HepG2 (cell line): ENCODE results near the gene TAOK3. TPM values are rescaled to one million over a fixed set of nuclear protein-coding genes. Genes with fewer than 3 reads are reported as not detected.

Experiments used
- ATF7 ChIP-seq, 2 experiments: fragments of 450-650 bp in 1 of 2; sonication (generic) in 1 of 2; formaldehyde crosslinking in 1 of 2; IDR thresholded peaks; 2 replicates each; pipeline versions ENCODE4 v1.4.0 to v1.6.1; 2016 to 2020; ENCODE audit warnings: antibody characterized with exemption in 1 of 2, mild to moderate bottlenecking in 1 of 2, missing genetic modification reagents in 1 of 2
- HMGXB4 ChIP-seq, 2 experiments: sonication (generic) in 1 of 2; formaldehyde crosslinking in 1 of 2; IDR thresholded peaks; 2 replicates each; pipeline versions ENCODE4 v1.4.0 to v1.6.1; 2018 to 2020; ENCODE audit warnings: missing genetic modification reagents in 2 of 2, borderline replicate concordance in 1 of 2, low read depth in 1 of 2, mild to moderate bottlenecking in 1 of 2, missing biosample characterization in 1 of 2
- HNF4G ChIP-seq, 2 experiments: sonication (generic) in 1 of 2; formaldehyde crosslinking in 1 of 2; IDR thresholded peaks; 2 replicates each; pipeline versions ENCODE4 v1.4.0 to v1.6.1; 2011 to 2020; ENCODE audit warnings: borderline replicate concordance in 2 of 2, low read depth in 2 of 2, mild to moderate bottlenecking in 2 of 2, low read length in 1 of 2, missing genetic modification reagents in 1 of 2, moderate library complexity in 1 of 2
- HOXA3 ChIP-seq: sonication (generic); formaldehyde crosslinking; IDR thresholded peaks from 2 replicates; pipeline ENCODE4 v1.5.0; 2020; ENCODE audit warnings: missing genetic modification reagents
- ISL2 ChIP-seq: sonication (generic); formaldehyde crosslinking; IDR thresholded peaks from 2 replicates; pipeline ENCODE4 v1.5.0; 2020; ENCODE audit warnings: missing genetic modification reagents
- KLF16 ChIP-seq, 2 experiments: sonication (generic) in 1 of 2; formaldehyde crosslinking in 1 of 2; IDR thresholded peaks; 2 replicates each; pipeline versions ENCODE4 v1.6.1 to v1.8.0; 2016 to 2023; ENCODE audit warnings: missing genetic modification reagents in 2 of 2, missing compliant biosample characterization in 1 of 2
- MAFK ChIP-seq, 2 experiments: IDR thresholded peaks in 1 of 2; conservative IDR thresholded peaks in 1 of 2; 2 replicates each; pipeline ENCODE4 v1.6.1; 2011; ENCODE audit warnings: improper control_type of control experiment in 2 of 2, low read length in 2 of 2
- PHF20 ChIP-seq: sonication (generic); formaldehyde crosslinking; IDR thresholded peaks from 2 replicates; pipeline ENCODE4 v1.5.0; 2020; ENCODE audit warnings: mild to moderate bottlenecking, missing genetic modification reagents
- PREB ChIP-seq: sonication (generic); formaldehyde crosslinking; IDR thresholded peaks from 2 replicates; pipeline ENCODE4 v1.4.0; 2020; ENCODE audit warnings: missing genetic modification reagents
- SNAI1 ChIP-seq: sonication (generic); formaldehyde crosslinking; IDR thresholded peaks from 2 replicates; pipeline ENCODE4 v1.5.0; 2020; ENCODE audit warnings: mild to moderate bottlenecking, missing genetic modification reagents, borderline replicate concordance
- SNRNP70 ChIP-seq: fragments of 200-400 bp; formaldehyde crosslinking; IDR thresholded peaks from 2 replicates; pipeline ENCODE4 v1.6.1; 2017; ENCODE audit warnings: mild to moderate bottlenecking, low read depth, low read length, moderate library complexity
- TAF15 ChIP-seq: fragments of 200-400 bp; formaldehyde crosslinking; IDR thresholded peaks from one replicate; pipeline ENCODE4 v1.6.1; 2018; ENCODE audit warnings: mild to moderate bottlenecking, low read depth, low read length; ENCODE audit not compliant: poor library complexity, severe bottlenecking
- TBX3 ChIP-seq: fragments of 450-650 bp; IDR thresholded peaks from 2 replicates; pipeline ENCODE4 v1.6.1; 2017; ENCODE audit warnings: antibody characterized with exemption, mild to moderate bottlenecking, inconsistent platforms, borderline replicate concordance
- TEAD3 ChIP-seq: optimal IDR thresholded peaks from 2 replicates; pipeline ENCODE3; 2016; ENCODE audit warnings: borderline replicate concordance
- ZBTB3 ChIP-seq: sonication (generic); formaldehyde crosslinking; IDR thresholded peaks from 2 replicates; pipeline ENCODE4 v1.4.0; 2020; ENCODE audit warnings: low read depth, mild to moderate bottlenecking, moderate library complexity, missing genetic modification reagents, borderline replicate concordance
- ZBTB46 ChIP-seq: sonication (generic); formaldehyde crosslinking; IDR thresholded peaks from 2 replicates; pipeline ENCODE4 v1.4.0; 2020; ENCODE audit warnings: mild to moderate bottlenecking, missing genetic modification reagents, borderline replicate concordance
- ZKSCAN5 ChIP-seq: sonication (generic); formaldehyde crosslinking; IDR thresholded peaks from 2 replicates; pipeline ENCODE4 v1.5.1; 2020; ENCODE audit warnings: mild to moderate bottlenecking, missing genetic modification reagents
- ZNF205 ChIP-seq: IDR thresholded peaks from 2 replicates; pipeline ENCODE4 v1.6.1; 2018; ENCODE audit warnings: missing biosample characterization, missing genetic modification reagents
- ZNF367 ChIP-seq: sonication (generic); formaldehyde crosslinking; IDR thresholded peaks from 2 replicates; pipeline ENCODE4 v1.4.0; 2020; ENCODE audit warnings: missing genetic modification reagents, borderline replicate concordance
- ZNF558 ChIP-seq: sonication (generic); formaldehyde crosslinking; IDR thresholded peaks from 2 replicates; pipeline ENCODE4 v1.9.0; 2022; ENCODE audit warnings: mild to moderate bottlenecking, missing genetic modification reagents, borderline replicate concordance
- ZNF703 ChIP-seq: sonication (generic); formaldehyde crosslinking; IDR thresholded peaks from 2 replicates; pipeline ENCODE4 v1.5.1; 2020; ENCODE audit warnings: missing genetic modification reagents, mild to moderate bottlenecking, moderate library complexity, borderline replicate concordance
- polyA plus RNA-seq, 8 experiments: library from polyadenylated mRNA; depleted of rRNA in 3 of 8; stranded (reverse) in 7 of 8; unstranded in 1 of 8; fragments of >200 nt; fragmentation: Illumina TruSeq in 4 of 8; extraction: Trizol in 4 of 8; gene quantifications; 2 replicates each; pipeline versions ENCODE4 v1.2.1 to v1.2.3, GENCODE V29; 2011 to 2016; ENCODE audit warnings: low read depth in 4 of 8, missing spikeins in 1 of 8, mixed read lengths in 1 of 8; ENCODE audit not compliant: insufficient read depth in 1 of 8
- total RNA-seq, 5 experiments: library from RNA; depleted of rRNA; stranded (reverse); fragments of >200 nt; fragmentation: Illumina TruSeq; extraction: Trizol; gene quantifications; 2 replicates each; pipeline ENCODE4 v1.2.3, GENCODE V29; 2016; ENCODE audit warnings: low read depth in 1 of 5
- TF ChIP-seq, protein P1 (sequence below): IDR thresholded peaks from 2 replicates; pipeline ENCODE4 v1.6.1; 2018; ENCODE audit warnings: missing genetic modification reagents, mild to moderate bottlenecking, missing compliant biosample characterization

TAOK3 gene
- total and polyA plus RNA-seq, 2 of the 13 experiments (the other 11 are each of a cell fraction or from before 2014, with no cell fraction given), result 10.4 to 12.3 TPM

GRCh38 chr12:118126119-118126757, 246.5 kb downstream of the TAOK3 start (continued):
- TF ChIP-seq, protein P1, sequence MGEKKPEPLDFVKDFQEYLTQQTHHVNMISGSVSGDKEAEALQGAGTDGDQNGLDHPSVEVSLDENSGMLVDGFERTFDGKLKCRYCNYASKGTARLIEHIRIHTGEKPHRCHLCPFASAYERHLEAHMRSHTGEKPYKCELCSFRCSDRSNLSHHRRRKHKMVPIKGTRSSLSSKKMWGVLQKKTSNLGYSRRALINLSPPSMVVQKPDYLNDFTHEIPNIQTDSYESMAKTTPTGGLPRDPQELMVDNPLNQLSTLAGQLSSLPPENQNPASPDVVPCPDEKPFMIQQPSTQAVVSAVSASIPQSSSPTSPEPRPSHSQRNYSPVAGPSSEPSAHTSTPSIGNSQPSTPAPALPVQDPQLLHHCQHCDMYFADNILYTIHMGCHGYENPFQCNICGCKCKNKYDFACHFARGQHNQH (CRISPR knock-in tag), result peak; percentile 53; the same call in 1 of the 2 replicates
- TF ChIP-seq ATF7 (IDR thresholded peaks at IDR 0.05) (no peak), ATF7 (CRISPR knock-in tag; IDR thresholded peaks at IDR 0.05) (0 out of 2 replicates have a peak, but pooled peaks have one; percentile 49), SNAI1 (no peak), ZBTB3 (CRISPR knock-in tag) (peak; percentile 94; the same call in 1 of the 2 replicates), ZNF703 (no peak), TEAD3 (CRISPR knock-in tag) (peak; percentile 82), PHF20 (CRISPR knock-in tag) (no peak), TBX3 (no peak), ZKSCAN5 (CRISPR knock-in tag) (no peak), PREB (CRISPR knock-in tag) (no peak), ZBTB46 (no peak), ZNF367 (CRISPR knock-in tag) (no peak), KLF16 (CRISPR knock-in tag; IDR thresholded peaks at IDR 0.05) (no peak), HOXA3 (peak; percentile 49), ISL2 (peak; percentile 71; the same call in 1 of the 2 replicates), MAFK (conservative IDR thresholded peaks at IDR 0.05 in 1 of 2, IDR thresholded peaks at IDR 0.05 in 1 of 2; ENCODE audit: low read length in 2 of 2) (no peak), HNF4G (IDR thresholded peaks at IDR 0.05; ENCODE audit: borderline replicate concordance, low read depth, low read length) (peak; percentile 55; the same call in 1 of the 2 replicates), HNF4G (CRISPR knock-in tag; IDR thresholded peaks at IDR 0.05; ENCODE audit: borderline replicate concordance, low read depth) (peak; percentile 71; the same call in 1 of the 2 replicates), TAF15 (no peak), HMGXB4 (CRISPR knock-in tag; IDR thresholded peaks at IDR 0.05; ENCODE audit: borderline replicate concordance in 1 of 2, low read depth in 1 of 2) (peak in 1 of 2 experiments; percentile 26; a peak in 1 of 4 replicates), SNRNP70 (no peak), ZNF558 (CRISPR knock-in tag) (no peak), ZNF205 (no peak)
